Measurements from ENCODE around the gene MMADHC. TPM values are rescaled to one million over a fixed set of nuclear protein-coding genes. Genes with fewer than 3 reads are reported as not detected.

The MMADHC gene
- total RNA-seq, 1 experiment from 2014 or later = 135 TPM

- POLR2A ChIA-PET (ENCODE audit: unreplicated experiment) = no interaction called here
These were observed 11.8 kb downstream of the MMADHC start for GRCh38 chr2:149575752-149576151.

GRCh38 chr2:149575277-149575676 lies 12.3 kb downstream of the MMADHC start:
- Histone ChIP-seq H3K4me1 (replicated peaks; ENCODE audit: insufficient read depth) (no peaks in the 10 kb centered on the region), H3K4me2 (no peak overlapping the region), H3F3A (ENCODE audit: insufficient read depth, low read depth) (peaks cover 13% of the 10 kb centered on the region; the same call in 1 of the 2 replicates), H3K27me3 (ENCODE audit: insufficient read depth, low read depth) (no peaks in the 10 kb centered on the region), H3K9me2 (ENCODE audit: insufficient read depth) (no peaks in the 10 kb centered on the region), H2AFZ (no peak overlapping the region), H3K4me3 (no peak overlapping the region), H3K79me2 (ENCODE audit: low read depth) (no peaks in the 10 kb centered on the region), H3K27ac (no peak overlapping the region), H3K36me3 (ENCODE audit: low read depth) (peaks cover 13% of the 10 kb centered on the region; the same call in 1 of the 2 replicates), H4K20me1 (ENCODE audit: insufficient read depth) (peaks cover 2% of the 10 kb centered on the region; the same call in 1 of the 2 replicates), H3K9me3 (ENCODE audit: insufficient read depth, low read depth) (no peaks in the 10 kb centered on the region)
- BruUV-seq (replicated peaks) = no TSS peak
- intact Hi-C loops (cut with micrococcal nuclease; ENCODE audit: unreplicated experiment) = no loop called here
- ChIA-PET POLR2A (ENCODE audit: unreplicated experiment) (no interaction called here), CTCF (no interaction called here)
- no peak for DNase-seq
- no peak for TF ChIP-seq EZH2 (IDR thresholded peaks at IDR 0.05; ENCODE audit: low read depth)
- no peak for TF ChIP-seq CTCF (conservative IDR thresholded peaks at IDR 0.05)

More at GRCh38 chr2:149575752-149576151, 11.8 kb downstream of the MMADHC start:
- peaks cover 11% of the 10 kb centered on the region; the same call in 1 of the 2 replicates for H3K36me3 ChIP-seq (ENCODE audit: low read depth)
- H4K20me1 ChIP-seq (ENCODE audit: insufficient read depth) = peaks cover 2% of the 10 kb centered on the region; the same call in 1 of the 2 replicates
- H2AFZ ChIP-seq = no peak overlapping the region
- H3K9me3 ChIP-seq (ENCODE audit: insufficient read depth, low read depth) = no peaks in the 10 kb centered on the region
- H3K4me2 ChIP-seq = no peak overlapping the region
- TF ChIP-seq EZH2 (IDR thresholded peaks at IDR 0.05; ENCODE audit: low read depth) = no peak
- no peak for TF ChIP-seq CTCF (conservative IDR thresholded peaks at IDR 0.05)
- no peak overlapping the region for H3K4me3 ChIP-seq
- CTCF ChIA-PET = interaction anchor here (0.6 kb wide), 1 partner anchor 560 kb away, joined by 3 read pairs; no protein-coding TSS in a partner anchor
- H3K27ac ChIP-seq = no peak overlapping the region
- H3K4me1 ChIP-seq (replicated peaks; ENCODE audit: insufficient read depth) = no peaks in the 10 kb centered on the region
- H3K79me2 ChIP-seq (ENCODE audit: low read depth) = no peaks in the 10 kb centered on the region
- peaks cover 13% of the 10 kb centered on the region; the same call in 1 of the 2 replicates for H3F3A ChIP-seq (ENCODE audit: insufficient read depth, low read depth)
- H3K9me2 ChIP-seq (ENCODE audit: insufficient read depth) = no peaks in the 10 kb centered on the region
- DNase-seq = no peak
- H3K27me3 ChIP-seq (ENCODE audit: insufficient read depth, low read depth) = no peaks in the 10 kb centered on the region
- intact Hi-C loops (cut with micrococcal nuclease; ENCODE audit: unreplicated experiment) = no loop called here
- no TSS peak for BruUV-seq (replicated peaks)

GRCh38 chr2:149573760-149574159 lies 13.8 kb downstream of the MMADHC start:
- H3K27me3 ChIP-seq (ENCODE audit: insufficient read depth, low read depth) = no peaks in the 10 kb centered on the region
- no peak overlapping the region for H3K4me3 ChIP-seq
- peaks cover 20% of the 10 kb centered on the region; the same call in 1 of the 2 replicates for H3K36me3 ChIP-seq (ENCODE audit: low read depth)
- H3K27ac ChIP-seq = no peak overlapping the region
- H2AFZ ChIP-seq = no peak overlapping the region
- peaks cover 13% of the 10 kb centered on the region; the same call in 1 of the 2 replicates for H3F3A ChIP-seq (ENCODE audit: insufficient read depth, low read depth)
- H3K79me2 ChIP-seq (ENCODE audit: low read depth) = no peaks in the 10 kb centered on the region
- no peak overlapping the region for H3K4me2 ChIP-seq
- no peak for DNase-seq
- H4K20me1 ChIP-seq (ENCODE audit: insufficient read depth) = peaks cover 2% of the 10 kb centered on the region; the same call in 1 of the 2 replicates
- CTCF ChIA-PET = interaction anchor here (0.7 to 0.9 kb wide), 2 partner anchors 14 to 651 kb away, joined by 4 read pairs; partner anchors contain the start of gene MMADHC
- intact Hi-C loops (cut with micrococcal nuclease; ENCODE audit: unreplicated experiment) = no loop called here
- no peaks in the 10 kb centered on the region for H3K4me1 ChIP-seq (replicated peaks; ENCODE audit: insufficient read depth)
- TF ChIP-seq EZH2 (IDR thresholded peaks at IDR 0.05; ENCODE audit: low read depth) = no peak
- peak; percentile 62 for TF ChIP-seq CTCF (conservative IDR thresholded peaks at IDR 0.05)
- H3K9me3 ChIP-seq (ENCODE audit: insufficient read depth, low read depth) = no peaks in the 10 kb centered on the region
- POLR2A ChIA-PET (ENCODE audit: unreplicated experiment) = interaction anchor here (0.6 kb wide), 1 partner anchor 490 kb away, joined by 3 read pairs; no protein-coding TSS in a partner anchor
- no TSS peak for BruUV-seq (replicated peaks)
- H3K9me2 ChIP-seq (ENCODE audit: insufficient read depth) = no peaks in the 10 kb centered on the region

Data from PC-9 (cell line).